MM.1S (cell line): ENCODE results near the gene TGFBI.

Experiments
- DNase-seq: peaks from one replicate; pipeline ENCODE4 v3.0.0-alpha.2; 2015
- H2AFZ ChIP-seq: fragments of 300-600 bp; sonication (generic); 2 replicates; pipeline ENCODE4 v1.6.0; 2016; ENCODE audit warnings: antibody characterized with exemption, low read length
- H3F3A ChIP-seq: fragments of 300-600 bp; sonication (generic); 2 replicates; pipeline ENCODE4 v1.6.1; 2016; ENCODE audit warnings: mild to moderate bottlenecking, antibody characterized with exemption, low read length, moderate library complexity, mixed read lengths; ENCODE audit not compliant: insufficient read depth
- H3K27ac ChIP-seq: fragments of 300-600 bp; sonication (generic); 2 replicates; pipeline ENCODE4 v1.5.1; 2016; ENCODE audit warnings: mild to moderate bottlenecking, low read length
- H3K27me3 ChIP-seq: fragments of 300-600 bp; sonication (generic); replicated peaks from 2 replicates; pipeline ENCODE4 v1.6.0; 2016; ENCODE audit warnings: low read length; ENCODE audit not compliant: insufficient read depth
- H3K36me3 ChIP-seq: fragments of 300-600 bp; sonication (generic); replicated peaks from 2 replicates; pipeline ENCODE4 v1.6.1; 2016; ENCODE audit warnings: mild to moderate bottlenecking, low read length, mixed read lengths; ENCODE audit not compliant: insufficient read depth
- H3K4me1 ChIP-seq: fragments of 300-600 bp; sonication (generic); 2 replicates; pipeline ENCODE4 v1.6.1; 2016; ENCODE audit warnings: low read length, mixed read lengths
- H3K4me2 ChIP-seq: fragments of 300-600 bp; sonication (generic); 2 replicates; pipeline ENCODE4 v1.6.0; 2016; ENCODE audit warnings: low read depth, low read length
- H3K4me3 ChIP-seq: fragments of 300-600 bp; sonication (generic); 2 replicates; pipeline ENCODE4 v1.5.1; 2016; ENCODE audit warnings: low read length, mixed read lengths
- H3K79me2 ChIP-seq: fragments of 300-600 bp; sonication (generic); 2 replicates; pipeline ENCODE4 v1.6.1; 2016; ENCODE audit warnings: mixed run types, low read length, mixed read lengths
- H3K9ac ChIP-seq: fragments of 300-600 bp; sonication (generic); 2 replicates; pipeline ENCODE4 v1.6.1; 2016; ENCODE audit warnings: low read length, mixed read lengths
- H3K9me2 ChIP-seq: fragments of 300-600 bp; sonication (generic); replicated peaks from 2 replicates; pipeline ENCODE4 v1.6.1; 2016; ENCODE audit warnings: mild to moderate bottlenecking, low read length, mixed read lengths; ENCODE audit not compliant: insufficient read depth
- H3K9me3 ChIP-seq: fragments of 300-600 bp; sonication (generic); replicated peaks from 2 replicates; pipeline ENCODE4 v1.6.1; 2016; ENCODE audit warnings: mild to moderate bottlenecking, low read length, mixed read lengths; ENCODE audit not compliant: insufficient read depth
- H4K20me1 ChIP-seq: fragments of 300-600 bp; sonication (generic); 2 replicates; pipeline ENCODE4 v1.6.1; 2016; ENCODE audit warnings: mild to moderate bottlenecking, low read length, moderate library complexity, mixed read lengths; ENCODE audit not compliant: insufficient read depth
- CTCF ChIP-seq: fragments of 300-600 bp; sonication (generic); IDR thresholded peaks from 2 replicates; pipeline ENCODE4 v1.5.1; 2016; ENCODE audit warnings: antibody characterized with exemption, low read length, mixed read lengths
- EZH2 ChIP-seq: fragments of 300-600 bp; sonication (generic); optimal IDR thresholded peaks from 2 replicates; pipeline ENCODE3; 2017; ENCODE audit warnings: low read depth, mild to moderate bottlenecking, antibody characterized with exemption, low read length, mixed read lengths
- EZH2phosphoT487 ChIP-seq: fragments of 300-600 bp; sonication (generic); IDR thresholded peaks from 2 replicates; pipeline ENCODE4 v1.6.1; 2018; ENCODE audit warnings: antibody characterized with exemption, low read length

The TGFBI gene

GRCh38 chr5:136051486-136052220 is 22.9 kb downstream of the TGFBI start:
- Histone ChIP-seq H3K4me2 (no peak overlapping the region), H3K4me3 (no peak overlapping the region), H3K9me2 (no peaks in the 10 kb centered on the region), H2AFZ (no peak overlapping the region), H3K9ac (no peak overlapping the region), H4K20me1 (no peaks in the 10 kb centered on the region), H3K27ac (no peak overlapping the region), H3K27me3 (no peaks in the 10 kb centered on the region), H3K79me2 (no peaks in the 10 kb centered on the region), H3K9me3 (no peaks in the 10 kb centered on the region), H3K36me3 (no peaks in the 10 kb centered on the region), H3F3A (no peaks in the 10 kb centered on the region), H3K4me1 (no peaks in the 10 kb centered on the region)
- DNase-seq = no peak
- no peak for TF ChIP-seq EZH2
- no peak for TF ChIP-seq EZH2phosphoT487
- no peak for TF ChIP-seq CTCF

- Histone ChIP-seq H3K4me2 (no peak overlapping the region), H3K9ac (no peak overlapping the region), H4K20me1 (no peaks in the 10 kb centered on the region), H3F3A (no peaks in the 10 kb centered on the region), H3K9me2 (no peaks in the 10 kb centered on the region), H3K4me3 (no peak overlapping the region), H3K9me3 (no peaks in the 10 kb centered on the region), H3K36me3 (no peaks in the 10 kb centered on the region), H3K79me2 (no peaks in the 10 kb centered on the region), H3K27me3 (no peaks in the 10 kb centered on the region), H3K4me1 (no peaks in the 10 kb centered on the region), H2AFZ (no peak overlapping the region), H3K27ac (no peak overlapping the region)
- TF ChIP-seq EZH2phosphoT487 (no peak), CTCF (no peak), EZH2 (no peak)
- DNase-seq = no peak
Measured at GRCh38 chr5:136052692-136053335, 24.0 kb downstream of the TGFBI start.

- no peak overlapping the region for H2AFZ ChIP-seq
- no peaks in the 10 kb centered on the region for H3K36me3 ChIP-seq
- no peaks in the 10 kb centered on the region for H3K79me2 ChIP-seq
- no peaks in the 10 kb centered on the region for H3K27me3 ChIP-seq
- DNase-seq = no peak
- H4K20me1 ChIP-seq = no peaks in the 10 kb centered on the region
- H3K4me1 ChIP-seq = no peaks in the 10 kb centered on the region
- H3K9me3 ChIP-seq = no peaks in the 10 kb centered on the region
- H3F3A ChIP-seq = no peaks in the 10 kb centered on the region
- no peak overlapping the region for H3K4me3 ChIP-seq
- H3K9ac ChIP-seq = no peak overlapping the region
- no peaks in the 10 kb centered on the region for H3K9me2 ChIP-seq
- no peak overlapping the region for H3K27ac ChIP-seq
- no peak overlapping the region for H3K4me2 ChIP-seq
- TF ChIP-seq EZH2phosphoT487 (no peak), CTCF (no peak), EZH2 (no peak)
Measured at GRCh38 chr5:136053336-136054141, 24.8 kb downstream of the TGFBI start.
